Endodermal cell (in vitro differentiated cells): ENCODE measurements around the gene CD151. TPM values are rescaled to one million over a fixed set of nuclear protein-coding genes. Genes with fewer than 3 reads are reported as not detected.

Experiments used
- DNase-seq: peaks from one replicate; pipeline ENCODE4 v3.0.0-alpha.2; 2017
- H3K27ac ChIP-seq: 2 replicates; pipeline ENCODE4 v1.5.1; 2013; ENCODE audit warnings: mild to moderate bottlenecking, low read depth, low read length, moderate library complexity
- H3K27me3 ChIP-seq: 2 replicates; pipeline ENCODE4 v1.6.1; 2013; ENCODE audit warnings: mild to moderate bottlenecking, low read length, moderate library complexity; ENCODE audit not compliant: insufficient read depth, control insufficient read depth, poor library complexity, severe bottlenecking
- H3K36me3 ChIP-seq: 2 replicates; pipeline ENCODE4 v1.7.0; 2013; ENCODE audit warnings: mild to moderate bottlenecking, low read length, moderate library complexity; ENCODE audit not compliant: control insufficient read depth, insufficient read depth
- H3K4me1 ChIP-seq: one replicate; pipeline ENCODE4 v1.7.0; 2013; ENCODE audit warnings: low read length; ENCODE audit not compliant: control insufficient read depth, insufficient read depth
- H3K4me3 ChIP-seq: 2 replicates; pipeline ENCODE4 v1.5.1; 2013; ENCODE audit warnings: mild to moderate bottlenecking, low read length, moderate library complexity
- H3K9ac ChIP-seq: 2 replicates; pipeline ENCODE4 v1.6.1; 2013; ENCODE audit warnings: mild to moderate bottlenecking, low read length, moderate library complexity; ENCODE audit not compliant: poor library complexity, severe bottlenecking; ENCODE audit errors: extremely low read depth
- H3K9me3 ChIP-seq: 2 replicates; pipeline ENCODE4 v1.6.1; 2013; ENCODE audit warnings: mild to moderate bottlenecking, low read length, moderate library complexity; ENCODE audit not compliant: control insufficient read depth
- H3K27ac Mint-ChIP-seq: 2 replicates; pipeline ENCODE4 v1.8.0; 2020; ENCODE audit warnings: mixed read lengths
- H3K27me3 Mint-ChIP-seq: 2 replicates; pipeline ENCODE4 v1.8.0; 2021; ENCODE audit warnings: mild to moderate bottlenecking, mixed read lengths; ENCODE audit not compliant: insufficient read depth
- H3K36me3 Mint-ChIP-seq: 2 replicates; pipeline ENCODE4 v1.8.0; 2020; ENCODE audit warnings: low read depth, mixed read lengths
- H3K4me1 Mint-ChIP-seq: 2 replicates; pipeline ENCODE4 v1.8.0; 2020; ENCODE audit warnings: mixed read lengths
- H3K4me3 Mint-ChIP-seq: 2 replicates; pipeline ENCODE4 v1.8.0; 2020; ENCODE audit warnings: mild to moderate bottlenecking, moderate library complexity, mixed read lengths
- H3K9me3 Mint-ChIP-seq: 2 replicates; pipeline ENCODE4 v1.8.0; 2020; ENCODE audit warnings: mild to moderate bottlenecking, mixed read lengths
- WGBS, 2 experiments: methylation state at CpG; one replicate each; pipeline versions ENCODE4 v1.1.5 to v1.1.7; 2013; ENCODE audit warnings: missing lambda C conversion rate in 2 of 2, mixed read lengths in 1 of 2; ENCODE audit not compliant: insufficient coverage in 1 of 2, insufficient read length in 1 of 2; 5-methylcytosine and 5-hydroxymethylcytosine counted together
- total RNA-seq, 2 donors: library from RNA; stranded (reverse); fragmentation: NEBNext Ultra II Directional in 1 of 2; extraction: Animal tissue kit (Norgen Biotek cat#: 25700) in 1 of 2; gene quantifications; 2 replicates in 1 of 2; 3 replicates in 1 of 2; pipeline ENCODE4 v1.2.1, GENCODE V29; 2021
- TF ChIP-seq, protein P1 (sequence below): fragments of 200-600 bp; sonication (generic); conservative IDR thresholded peaks from 2 replicates; pipeline ENCODE4 v1.5.0; 2021; ENCODE audit warnings: antibody characterized with exemption, mild to moderate bottlenecking

CD151 gene
- total RNA-seq, 2 donors from 2014 or later: 139 to 165 TPM

DNA sequence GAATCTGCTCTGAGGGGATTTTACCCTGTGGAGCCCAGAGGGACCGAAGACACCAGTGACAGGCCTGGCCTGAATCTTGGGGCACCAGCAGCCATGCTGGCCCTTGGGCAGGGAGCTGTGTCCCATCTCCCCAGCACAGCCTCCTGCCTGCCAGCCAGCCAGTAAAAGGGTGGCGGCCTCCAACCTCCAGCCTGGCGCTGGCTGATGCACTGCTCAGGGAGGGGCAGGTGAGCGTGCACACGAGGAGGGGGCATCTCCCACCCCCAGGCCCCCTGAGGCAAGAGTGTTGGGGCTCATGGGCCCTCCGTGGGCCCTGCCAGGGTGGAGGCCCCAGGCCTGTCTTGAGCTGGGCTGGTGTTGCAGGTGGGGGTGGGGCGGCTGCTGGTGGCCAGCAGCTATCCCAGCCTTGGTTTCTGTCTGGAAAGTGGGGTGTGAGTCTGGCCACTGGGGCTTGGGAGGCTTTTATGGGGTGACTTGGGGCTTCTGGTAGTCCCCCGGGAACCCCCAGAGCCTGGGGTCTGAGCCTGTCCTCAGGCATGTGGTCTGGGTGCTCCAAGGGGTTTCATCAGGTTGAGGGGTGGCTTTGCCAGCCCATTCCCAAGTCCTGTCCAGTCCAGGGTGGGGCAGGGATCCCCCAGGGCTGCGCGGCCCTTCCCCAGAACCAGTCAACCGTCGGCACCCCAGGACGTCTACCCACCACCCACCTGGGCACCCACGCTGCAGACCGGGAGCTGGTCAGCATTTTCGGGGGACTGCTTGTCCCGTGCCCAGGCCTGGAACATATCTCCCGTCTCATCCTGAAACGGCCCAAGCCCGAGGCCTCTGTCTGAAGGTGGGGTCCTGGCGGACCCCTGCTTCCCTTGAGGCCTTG lies 27.7 kb downstream of the CD151 start:
- H3K9ac ChIP-seq: no peak overlapping the region
- WGBS, 2 experiments: 90 to 92% methylated on average over 6 to 21 of the region's 21 CpGs
- peaks cover 3% of the 10 kb centered on the region for H3K36me3 Mint-ChIP-seq
- DNase-seq: no peak
- H3K36me3 ChIP-seq: no peaks in the 10 kb centered on the region
- TF ChIP-seq, protein P1, sequence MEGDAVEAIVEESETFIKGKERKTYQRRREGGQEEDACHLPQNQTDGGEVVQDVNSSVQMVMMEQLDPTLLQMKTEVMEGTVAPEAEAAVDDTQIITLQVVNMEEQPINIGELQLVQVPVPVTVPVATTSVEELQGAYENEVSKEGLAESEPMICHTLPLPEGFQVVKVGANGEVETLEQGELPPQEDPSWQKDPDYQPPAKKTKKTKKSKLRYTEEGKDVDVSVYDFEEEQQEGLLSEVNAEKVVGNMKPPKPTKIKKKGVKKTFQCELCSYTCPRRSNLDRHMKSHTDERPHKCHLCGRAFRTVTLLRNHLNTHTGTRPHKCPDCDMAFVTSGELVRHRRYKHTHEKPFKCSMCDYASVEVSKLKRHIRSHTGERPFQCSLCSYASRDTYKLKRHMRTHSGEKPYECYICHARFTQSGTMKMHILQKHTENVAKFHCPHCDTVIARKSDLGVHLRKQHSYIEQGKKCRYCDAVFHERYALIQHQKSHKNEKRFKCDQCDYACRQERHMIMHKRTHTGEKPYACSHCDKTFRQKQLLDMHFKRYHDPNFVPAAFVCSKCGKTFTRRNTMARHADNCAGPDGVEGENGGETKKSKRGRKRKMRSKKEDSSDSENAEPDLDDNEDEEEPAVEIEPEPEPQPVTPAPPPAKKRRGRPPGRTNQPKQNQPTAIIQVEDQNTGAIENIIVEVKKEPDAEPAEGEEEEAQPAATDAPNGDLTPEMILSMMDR: no peak
- H3K27me3 Mint-ChIP-seq: no peaks in the 10 kb centered on the region
- no peak overlapping the region for H3K27ac ChIP-seq
- no peaks in the 10 kb centered on the region for H3K27me3 ChIP-seq
- H3K4me3 ChIP-seq: no peak overlapping the region
- no peak overlapping the region for H3K4me3 Mint-ChIP-seq
- H3K4me1 ChIP-seq: no peaks in the 10 kb centered on the region
- H3K9me3 Mint-ChIP-seq: no peaks in the 10 kb centered on the region
- H3K27ac Mint-ChIP-seq: no peak overlapping the region
- peaks cover 5% of the 10 kb centered on the region for H3K4me1 Mint-ChIP-seq
- no peaks in the 10 kb centered on the region for H3K9me3 ChIP-seq

DNA sequence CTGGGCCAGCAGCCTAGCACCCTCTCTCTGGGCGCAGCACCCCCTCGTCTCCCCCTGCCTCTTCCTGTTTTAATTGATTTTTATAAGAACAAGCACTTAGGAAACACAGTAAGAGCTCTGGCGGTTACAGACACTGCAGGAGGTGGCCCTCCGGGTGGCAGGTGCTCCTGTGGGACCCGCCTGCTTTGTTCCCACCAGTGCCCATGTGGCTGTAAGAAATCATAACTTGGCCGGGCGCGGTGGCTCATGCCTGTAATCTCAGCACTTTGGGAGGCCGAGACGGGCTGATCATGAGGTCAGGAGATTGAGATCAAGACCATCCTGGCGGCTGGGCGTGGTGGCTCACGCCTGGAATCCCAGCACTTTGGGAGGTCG lies 28.3 kb downstream of the CD151 start:
- H3K36me3 ChIP-seq: no peaks in the 10 kb centered on the region
- 94 to 99% methylated on average over 13 to 14 of the region's 14 CpGs for WGBS, 2 experiments
- no peak overlapping the region for H3K9ac ChIP-seq
- Mint-ChIP-seq H3K9me3 (no peaks in the 10 kb centered on the region), H3K36me3 (peaks cover 3% of the 10 kb centered on the region), H3K4me1 (peaks cover 5% of the 10 kb centered on the region), H3K27ac (no peak overlapping the region), H3K4me3 (no peak overlapping the region), H3K27me3 (no peaks in the 10 kb centered on the region)
- H3K4me1 ChIP-seq: no peaks in the 10 kb centered on the region
- no peak for DNase-seq
- no peak overlapping the region for H3K27ac ChIP-seq
- no peak overlapping the region for H3K4me3 ChIP-seq
- no peaks in the 10 kb centered on the region for H3K9me3 ChIP-seq
- no peaks in the 10 kb centered on the region for H3K27me3 ChIP-seq
- TF ChIP-seq, protein P1: no peak

DNA sequence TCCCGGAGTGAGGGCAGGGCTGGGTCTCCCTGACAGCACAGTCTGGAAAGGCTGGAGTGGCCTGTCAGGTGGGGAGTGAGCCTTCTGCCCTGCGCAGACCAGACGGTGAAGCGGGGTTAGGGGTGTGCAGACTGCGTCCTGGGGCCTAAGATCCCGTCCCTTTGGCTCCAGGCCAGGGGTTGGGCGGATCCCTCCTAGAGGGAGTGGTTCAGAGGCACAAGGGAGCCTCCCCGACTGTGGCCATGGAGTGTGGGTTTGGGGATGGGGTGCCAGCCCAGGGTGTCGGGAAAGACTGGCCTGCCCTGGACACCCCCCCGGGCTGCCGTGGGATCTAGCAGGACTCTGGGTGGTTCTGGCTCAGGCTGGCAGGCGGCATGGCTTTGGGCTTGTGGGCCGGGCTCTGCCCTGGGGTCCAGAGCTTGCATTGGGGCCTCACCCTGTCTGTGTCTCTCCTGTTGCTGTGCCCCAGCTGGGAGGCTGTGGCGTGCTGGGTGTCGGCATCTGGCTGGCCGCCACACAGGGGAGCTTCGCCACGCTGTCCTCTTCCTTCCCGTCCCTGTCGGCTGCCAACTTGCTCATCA lies 29.4 kb downstream of the CD151 start:
- Mint-ChIP-seq H3K4me3 (no peak overlapping the region), H3K9me3 (no peaks in the 10 kb centered on the region), H3K36me3 (peaks cover under 1% of the 10 kb centered on the region), H3K4me1 (peaks cover 1% of the 10 kb centered on the region), H3K27me3 (no peaks in the 10 kb centered on the region), H3K27ac (no peak overlapping the region)
- Histone ChIP-seq H3K27ac (no peak overlapping the region), H3K27me3 (no peaks in the 10 kb centered on the region), H3K4me3 (no peak overlapping the region), H3K4me1 (no peaks in the 10 kb centered on the region), H3K36me3 (no peaks in the 10 kb centered on the region), H3K9me3 (no peaks in the 10 kb centered on the region), H3K9ac (no peak overlapping the region)
- TF ChIP-seq, protein P1: no peak
- DNase-seq: no peak
- WGBS, 2 experiments: 80 to 81% methylated on average over 19 to 20 of the region's 20 CpGs
